Stimulated activated CD8-positive, alpha-beta memory T cell treated with anti-CD3 and anti-CD28 coated beads, Interleukin-7, amount 100 ng/mL, for 24 hours (primary cell): Measurements from ENCODE around the gene PDCD1.
"Not testable (repeated sequence)": the region's sequence is repeated elsewhere in the genome, so short reads cannot be mapped to it uniquely, and the experiment has no call there.

Experiments used
- DNase-seq: peaks from one replicate; pipeline ENCODE4 v3.0.0-alpha.2; 2020; ENCODE audit warnings: low read depth

PDCD1 gene

DNA sequence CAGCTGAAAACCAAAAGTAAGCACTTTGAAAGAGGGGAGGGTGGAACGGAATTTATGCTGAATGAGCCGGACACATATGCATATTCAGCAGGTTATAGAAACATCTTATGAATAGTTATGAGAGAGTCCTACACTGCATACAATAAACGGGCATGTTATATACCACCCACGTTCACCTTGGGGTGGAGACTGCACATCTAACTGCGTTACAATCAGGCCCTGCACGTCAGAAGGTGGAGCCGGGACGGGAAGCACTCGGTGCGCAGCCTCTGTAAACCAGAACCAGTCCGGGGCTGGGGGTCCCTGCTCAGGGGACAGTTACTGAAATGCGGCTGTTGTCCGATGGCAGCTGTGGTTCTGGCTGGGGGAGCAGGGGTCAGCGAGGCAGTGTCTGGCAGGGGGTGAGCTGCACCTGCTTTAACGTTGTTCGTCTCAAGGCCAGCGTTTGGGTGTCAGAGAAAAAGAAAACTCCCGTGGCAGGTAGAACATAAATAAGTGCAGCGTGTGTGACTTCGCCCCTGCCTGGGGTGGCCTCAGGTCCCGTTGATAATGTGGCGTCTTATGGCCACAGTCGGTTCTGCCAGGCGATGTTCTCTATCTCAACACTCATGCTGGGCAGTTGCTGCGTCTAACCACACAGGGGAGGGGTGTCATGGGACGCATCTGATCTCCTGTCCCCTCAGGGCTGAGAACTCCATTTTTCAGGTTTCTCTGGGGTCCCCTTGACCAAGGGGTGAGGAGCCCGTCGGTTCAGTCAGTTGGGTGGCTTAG lies 24.8 kb downstream of the PDCD1 start:
- not testable (repeated sequence) for DNase-seq

DNA sequence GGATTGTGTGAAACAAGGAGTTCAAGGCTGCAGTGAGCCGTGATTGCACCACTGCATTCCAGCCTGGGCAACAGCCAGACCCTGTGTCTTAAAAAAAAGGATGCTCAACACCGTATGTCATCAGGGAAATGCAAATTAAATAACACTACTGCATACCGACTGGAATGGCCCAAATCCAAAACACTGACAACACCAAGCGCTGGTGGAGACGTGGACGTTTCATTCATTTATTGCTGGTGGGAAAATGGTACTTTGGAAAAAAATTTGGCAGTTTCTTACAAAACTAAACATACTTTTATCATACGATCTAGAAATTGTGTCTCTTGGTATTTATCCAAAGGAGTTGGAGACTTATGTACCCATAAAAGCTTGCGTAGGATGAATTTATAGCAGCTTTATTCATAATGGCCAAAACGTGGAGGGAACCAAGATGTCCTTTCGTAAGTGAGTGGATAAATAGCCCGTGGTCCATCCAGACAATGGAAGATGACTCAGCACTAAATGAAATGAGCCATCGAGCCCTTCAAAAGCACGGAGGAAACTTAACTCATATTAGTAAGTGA lies 25.5 kb downstream of the PDCD1 start:
- no peak for DNase-seq

DNA sequence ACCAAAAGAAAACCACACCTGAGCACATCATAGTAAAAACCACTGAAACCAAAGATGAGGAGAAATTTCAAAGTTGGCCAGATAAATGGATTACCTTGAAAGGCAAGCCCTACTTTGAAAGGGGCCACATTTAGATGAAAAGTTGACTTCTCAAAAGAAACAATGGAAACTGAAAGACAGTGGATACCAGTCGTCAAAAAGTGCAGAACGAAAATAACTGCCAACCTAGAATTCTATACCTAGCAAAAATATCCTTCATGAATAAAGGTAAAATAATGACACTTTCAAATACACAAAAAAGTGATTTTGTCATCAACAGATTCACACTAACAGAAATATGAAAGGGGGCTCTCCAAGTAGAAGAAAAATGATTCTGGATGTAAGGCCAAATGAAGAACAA lies 31.3 kb downstream of the PDCD1 start:
- no peak for DNase-seq

DNA sequence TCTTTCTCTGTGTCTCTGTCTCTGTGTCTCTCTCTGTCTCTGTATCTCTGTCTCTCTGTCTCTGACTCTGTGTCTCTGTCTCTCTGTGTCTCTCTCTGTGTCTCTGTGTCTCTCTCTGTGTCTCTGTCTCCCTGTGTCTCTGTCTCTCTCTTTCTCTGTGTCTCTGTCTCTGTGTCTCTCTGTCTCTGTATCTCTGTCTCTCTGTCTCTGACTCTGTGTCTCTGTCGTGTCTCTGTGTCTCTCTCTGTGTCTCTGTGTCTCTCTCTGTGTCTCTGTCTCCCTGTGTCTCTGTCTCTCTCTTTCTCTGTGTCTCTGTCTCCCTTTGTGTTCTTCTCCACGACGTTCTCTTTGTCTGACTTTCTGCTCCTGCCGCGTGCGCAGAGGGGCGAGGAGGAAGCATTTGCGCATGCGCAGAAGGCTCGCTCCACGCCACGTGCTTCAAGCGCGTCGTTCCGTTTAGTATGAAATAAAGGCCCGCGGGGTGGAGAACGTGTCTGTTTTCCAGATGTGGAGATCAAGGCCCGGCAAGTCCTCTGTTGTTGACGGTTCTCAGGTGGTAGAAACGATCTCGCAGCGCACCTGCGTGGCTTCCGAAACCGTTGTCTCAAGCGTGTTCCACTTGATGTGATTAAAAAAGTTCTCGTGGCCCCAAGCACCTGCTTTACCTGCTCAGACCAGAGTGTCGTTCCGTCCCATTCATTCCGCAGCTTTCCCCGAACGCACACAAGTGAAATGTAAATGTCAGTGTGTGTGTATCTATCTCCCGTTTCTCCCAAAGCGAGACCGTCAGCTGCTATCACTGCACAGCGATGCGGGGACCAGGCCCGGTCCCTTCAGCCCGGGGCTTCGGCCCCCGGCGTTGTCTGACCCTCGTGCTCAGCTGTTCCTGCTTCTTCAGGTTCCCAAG lies 34.9 kb downstream of the PDCD1 start:
- DNase-seq = not testable (repeated sequence)

DNA sequence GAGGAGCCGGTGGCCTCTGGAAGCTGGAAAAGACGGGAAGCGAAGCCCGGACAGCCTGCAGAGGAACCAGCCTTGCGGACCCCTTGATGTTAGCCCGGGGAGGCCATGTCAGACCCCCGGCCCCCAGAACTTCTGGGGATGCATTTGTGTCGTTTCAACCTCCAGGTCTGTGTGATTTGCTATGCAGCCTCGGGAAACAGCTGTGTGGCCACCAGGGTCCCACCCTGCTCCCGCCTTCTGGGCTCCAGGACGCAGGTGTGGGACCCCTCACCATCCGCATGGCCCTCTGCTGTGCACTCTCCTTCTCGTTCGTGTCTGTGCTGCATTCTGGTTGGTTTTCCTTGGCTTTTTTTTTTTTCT lies 36.5 kb downstream of the PDCD1 start:
- DNase-seq = no peak

DNA sequence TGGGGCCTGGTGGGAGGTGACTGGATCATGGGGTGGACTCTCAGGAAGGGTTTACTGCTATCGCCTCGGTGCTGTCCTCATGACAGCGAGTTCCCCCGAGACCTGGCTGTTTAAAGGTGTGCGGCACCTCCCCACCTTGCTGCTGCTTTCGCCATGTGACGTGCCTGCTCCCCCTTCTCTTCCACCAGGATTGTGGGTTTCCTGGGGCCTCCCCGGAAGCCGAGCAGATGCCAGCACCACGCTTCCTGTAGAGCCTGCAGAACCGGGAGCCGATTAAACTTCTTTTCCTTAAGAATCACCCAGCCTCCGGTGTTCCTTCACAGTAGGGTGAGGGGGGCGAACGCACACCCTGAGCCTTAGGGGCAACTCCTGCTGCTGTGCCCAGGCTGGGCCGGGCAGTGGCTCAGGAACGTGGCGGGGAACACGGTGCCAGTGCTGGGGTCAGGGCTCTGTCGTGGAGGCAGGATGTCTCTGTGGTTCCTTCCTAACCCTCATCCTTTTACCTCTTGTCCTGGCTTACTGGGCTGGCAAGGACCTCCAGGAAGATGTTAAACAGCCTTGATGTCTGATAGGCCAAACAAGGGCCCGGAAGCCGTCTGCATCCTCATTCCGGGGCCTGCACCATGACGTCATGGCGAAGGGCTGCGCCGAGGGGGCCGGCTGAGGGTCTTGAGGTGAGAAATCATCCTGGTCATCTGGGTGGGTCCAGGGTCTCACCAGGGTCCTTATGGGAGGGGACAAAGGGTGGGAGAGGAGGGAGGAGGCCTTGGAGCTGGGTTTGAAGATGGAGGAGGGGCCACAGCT lies 37.0 kb downstream of the PDCD1 start:
- DNase-seq = no peak

DNA sequence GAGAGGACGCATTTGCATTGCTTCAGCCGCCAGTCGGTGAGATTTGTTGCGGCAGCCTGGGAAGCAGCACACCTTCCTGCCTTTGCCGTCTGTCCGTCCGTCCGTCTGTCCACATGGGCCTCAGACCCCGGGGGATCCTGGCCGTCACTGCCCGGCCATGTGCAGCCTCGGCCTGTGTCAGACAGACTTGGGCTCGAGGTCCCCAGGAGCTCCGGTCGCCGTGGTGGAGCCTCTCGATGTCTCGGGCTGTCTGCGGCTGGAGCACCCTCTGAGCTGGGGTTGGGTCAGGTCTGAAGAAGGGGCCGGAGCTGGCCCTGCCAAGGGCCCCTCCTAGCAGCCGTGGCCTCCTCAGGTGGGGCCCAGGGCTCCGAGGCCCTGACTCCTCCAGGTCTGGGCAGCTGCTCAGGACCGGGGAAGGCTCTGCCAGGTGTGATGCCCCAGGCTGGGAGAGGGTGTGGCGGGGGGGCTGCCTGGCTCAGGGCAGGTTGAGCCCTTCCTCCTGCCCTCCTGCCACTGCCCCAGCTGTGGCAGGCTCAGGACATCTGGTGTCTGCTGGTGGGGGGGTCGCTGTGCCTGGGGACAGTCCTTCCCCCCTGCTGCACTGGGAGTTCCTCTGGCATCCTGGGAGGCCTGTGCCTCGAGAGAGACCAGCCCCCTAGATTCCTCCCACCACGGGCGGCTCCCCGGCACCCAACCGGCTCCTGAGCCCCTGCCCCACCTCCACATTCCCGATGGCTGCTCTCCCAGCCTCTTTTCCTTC lies 37.9 kb downstream of the PDCD1 start:
- DNase-seq = no peak

DNA sequence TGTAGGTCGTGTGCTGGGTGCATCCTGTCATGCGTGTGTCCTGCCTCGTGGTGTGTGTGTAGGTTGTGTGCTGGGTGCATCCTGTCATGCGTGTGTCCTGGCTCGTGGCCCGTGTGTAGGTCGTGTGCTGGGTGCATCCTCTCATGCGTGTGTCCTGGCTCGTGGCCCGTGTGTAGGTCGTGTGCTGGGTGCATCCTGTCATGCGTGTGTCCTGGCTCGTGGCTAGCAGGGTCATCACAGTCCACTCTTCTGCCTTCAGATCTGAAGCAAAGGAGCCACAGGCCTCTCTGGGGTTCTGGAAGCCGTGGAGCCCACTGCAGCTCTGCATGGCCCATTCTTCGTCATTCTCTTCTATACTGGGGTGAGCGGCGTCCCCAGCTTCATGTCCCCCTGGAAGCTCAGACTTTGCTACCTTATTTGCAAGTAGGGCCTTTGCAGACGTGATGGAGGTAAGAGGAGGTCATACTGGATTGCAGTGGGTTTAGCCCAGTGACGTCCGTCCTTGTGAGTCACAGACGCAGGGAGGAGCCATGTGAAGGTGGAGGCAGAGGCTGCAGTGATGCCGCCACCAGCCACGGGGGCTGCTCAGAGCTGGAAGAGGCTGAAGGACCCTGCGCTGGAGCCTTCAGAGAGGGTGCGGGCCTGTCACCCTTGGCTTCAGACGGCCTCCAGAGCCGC lies 38.6 kb downstream of the PDCD1 start:
- not testable (repeated sequence) for DNase-seq

DNA sequence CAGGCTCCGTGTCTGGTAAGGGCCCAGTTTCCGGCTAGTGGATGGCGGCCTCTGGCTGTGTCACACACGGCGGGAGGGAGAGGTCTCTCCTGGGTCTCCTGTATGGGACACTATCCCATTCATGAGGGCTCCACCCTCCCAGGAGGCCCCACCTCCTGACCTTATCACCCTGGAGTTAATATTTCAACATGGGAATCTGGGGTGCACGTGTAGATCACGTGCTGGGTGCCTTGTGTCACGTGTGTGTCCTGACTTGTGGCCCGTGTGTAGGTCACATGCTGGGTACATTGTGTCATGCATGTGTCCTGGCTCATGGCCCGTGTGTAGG lies 39.8 kb downstream of the PDCD1 start:
- DNase-seq = no peak

DNA sequence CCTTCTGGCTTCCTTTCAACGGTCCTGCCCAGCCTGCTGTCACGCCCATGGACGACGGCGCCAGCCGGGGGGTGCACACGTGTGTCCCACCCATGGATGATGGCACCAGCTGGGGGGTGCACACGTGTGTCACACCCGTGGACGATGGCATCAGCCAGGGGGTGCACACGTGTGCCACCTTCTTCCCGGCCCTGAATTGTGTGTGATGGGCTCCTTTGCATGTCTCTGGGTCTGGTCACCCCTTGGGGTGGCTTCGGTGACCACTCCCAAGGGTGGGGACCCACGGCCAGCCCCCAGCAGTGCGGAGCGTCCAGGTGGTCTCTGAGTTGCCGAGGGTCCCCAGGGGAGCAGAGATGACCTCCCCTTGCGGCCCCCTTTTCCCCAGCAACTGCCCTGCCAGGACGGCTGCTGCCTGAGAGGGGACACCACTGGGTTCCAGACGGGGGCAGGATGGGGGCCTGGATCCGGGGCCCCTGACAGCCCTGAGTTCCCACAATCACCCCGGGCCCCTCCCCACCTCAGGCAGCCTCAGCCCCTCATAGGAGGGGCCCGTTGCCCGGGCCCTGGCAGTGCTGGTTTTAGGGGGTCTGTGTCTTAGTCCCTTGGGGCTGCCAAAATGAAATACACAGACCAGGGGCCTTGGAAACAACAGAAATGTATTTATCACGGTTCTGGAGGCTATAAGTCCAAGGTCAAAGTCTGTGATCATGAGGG lies 40.3 kb downstream of the PDCD1 start:
- DNase-seq = no peak

DNA sequence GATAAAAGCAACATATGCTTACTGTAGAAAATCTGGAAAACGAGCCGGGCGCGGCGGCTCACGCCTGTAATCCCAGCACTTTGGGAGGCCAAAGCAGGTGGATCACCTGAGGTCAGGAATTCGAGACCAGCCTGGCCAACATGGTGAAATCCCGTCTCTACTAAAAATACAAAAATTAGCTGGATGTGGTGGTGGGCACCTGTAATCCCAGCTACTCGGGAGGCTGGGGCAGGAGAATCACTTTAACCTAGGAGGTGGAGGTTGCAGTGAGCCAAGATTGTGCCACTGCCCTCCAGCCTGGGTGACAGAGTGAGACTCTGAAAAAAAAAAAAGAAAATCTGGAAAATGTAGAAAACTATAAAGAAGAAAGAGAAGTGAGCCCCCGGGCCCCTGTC lies 40.9 kb downstream of the PDCD1 start:
- DNase-seq = not testable (repeated sequence)

DNA sequence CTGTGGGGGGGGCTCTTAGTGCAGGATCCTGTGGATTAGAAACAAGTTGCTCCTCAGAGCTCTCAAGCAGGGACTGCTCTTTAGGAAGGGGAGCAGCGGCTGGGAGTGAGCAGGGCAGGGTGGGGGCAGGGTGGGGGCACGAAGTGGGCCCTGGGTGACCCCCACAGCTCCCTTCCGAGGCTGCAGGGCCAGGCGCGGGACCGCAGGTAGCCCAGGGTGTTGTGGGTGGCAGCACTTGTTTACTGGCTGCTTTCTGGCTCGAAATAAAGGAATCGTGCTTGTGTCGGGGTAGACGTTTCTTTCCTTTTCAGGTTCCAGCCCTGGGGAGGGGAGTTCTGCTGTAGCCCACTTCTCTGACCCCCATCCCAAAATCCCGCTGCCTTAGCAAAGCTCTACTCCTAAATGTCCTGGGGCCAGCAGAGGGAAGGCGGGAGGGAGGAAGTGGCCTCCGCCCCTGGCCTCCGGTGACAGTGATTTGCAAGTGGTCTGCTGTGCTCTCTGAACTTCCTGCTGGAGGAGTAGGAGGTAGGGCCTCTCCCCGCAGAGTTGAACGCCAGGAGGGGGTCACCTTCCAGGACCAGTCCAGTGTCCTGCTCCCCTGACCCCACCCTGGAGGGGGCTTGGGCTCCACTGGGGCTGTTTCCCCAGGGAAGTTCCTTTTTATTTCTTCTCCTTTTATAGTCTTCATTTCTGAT lies 41.4 kb downstream of the PDCD1 start:
- no peak for DNase-seq

DNA sequence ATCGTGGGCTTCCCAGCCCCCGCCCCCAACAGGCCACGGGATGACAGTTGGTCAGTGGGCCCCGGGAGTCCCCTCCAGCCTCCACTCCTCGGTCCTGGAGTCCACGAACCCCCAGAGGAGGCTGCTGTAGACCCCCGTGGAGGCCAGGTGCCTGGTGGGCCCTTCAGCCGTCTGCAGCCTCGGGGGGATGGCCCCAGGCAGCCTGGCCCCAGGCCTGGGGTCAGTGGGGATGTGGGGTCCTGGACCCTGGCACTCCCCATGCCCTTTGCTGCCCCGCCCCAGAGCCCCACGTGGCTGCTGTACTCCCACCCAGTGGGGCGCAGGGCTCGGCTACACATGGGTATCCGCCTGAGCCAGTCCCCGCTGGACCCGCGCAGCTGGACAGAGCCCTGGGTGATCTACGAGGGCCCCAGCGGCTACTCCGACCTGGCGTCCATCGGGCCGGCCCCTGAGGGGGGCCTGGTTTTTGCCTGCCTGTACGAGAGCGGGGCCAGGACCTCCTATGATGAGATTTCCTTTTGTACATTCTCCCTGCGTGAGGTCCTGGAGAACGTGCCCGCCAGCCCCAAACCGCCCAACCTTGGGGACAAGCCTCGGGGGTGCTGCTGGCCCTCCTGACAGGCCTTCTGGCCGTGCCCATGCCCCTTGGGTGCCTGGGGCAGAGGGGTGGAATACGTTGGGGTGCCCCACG lies 42.1 kb downstream of the PDCD1 start:
- DNase-seq = no peak

DNA sequence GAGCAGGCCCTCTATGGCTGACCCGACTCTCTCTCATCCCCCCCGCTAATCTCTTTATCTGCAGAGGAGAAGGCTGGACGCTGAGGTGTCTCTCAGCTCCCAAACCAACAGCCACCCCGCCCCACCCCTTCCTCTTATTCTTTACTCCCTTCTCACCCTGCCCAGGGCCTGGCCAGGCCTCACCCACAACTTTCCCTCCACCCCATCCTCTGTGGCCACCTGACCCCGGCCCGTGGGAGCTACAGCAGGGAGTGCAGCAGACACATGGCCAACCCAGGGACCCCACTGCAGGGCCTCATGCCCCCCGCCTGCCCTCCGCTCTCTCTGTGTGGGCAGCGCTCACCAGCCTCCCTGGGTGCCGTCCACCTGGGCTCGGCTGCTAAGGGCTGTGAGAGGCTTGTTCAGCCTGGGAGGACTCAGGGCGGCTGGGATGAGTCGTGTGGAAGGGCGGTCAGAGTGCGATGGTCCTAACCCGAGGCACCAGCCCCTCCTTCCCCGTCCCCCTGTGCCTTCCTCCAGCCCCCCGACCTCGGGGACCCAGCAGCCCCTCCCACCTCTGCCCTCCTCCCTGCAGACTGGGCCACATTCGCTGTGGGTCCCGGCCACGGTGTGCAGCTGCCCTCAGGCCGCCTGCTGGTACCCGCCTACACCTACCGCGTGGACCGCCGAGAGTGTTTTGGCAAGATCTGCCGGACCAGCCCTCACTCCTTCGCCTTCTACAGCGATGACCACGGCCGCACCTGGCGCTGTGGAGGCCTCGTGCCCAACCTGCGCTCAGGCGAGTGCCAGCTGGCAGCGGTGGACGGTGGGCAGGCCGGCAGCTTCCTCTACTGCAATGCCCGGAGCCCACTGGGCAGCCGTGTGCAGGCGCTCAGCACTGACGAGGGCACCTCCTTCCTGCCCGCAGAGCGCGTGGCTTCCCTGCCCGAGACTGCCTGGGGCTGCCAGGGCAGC lies 42.9 kb downstream of the PDCD1 start:
- DNase-seq = no peak

DNA sequence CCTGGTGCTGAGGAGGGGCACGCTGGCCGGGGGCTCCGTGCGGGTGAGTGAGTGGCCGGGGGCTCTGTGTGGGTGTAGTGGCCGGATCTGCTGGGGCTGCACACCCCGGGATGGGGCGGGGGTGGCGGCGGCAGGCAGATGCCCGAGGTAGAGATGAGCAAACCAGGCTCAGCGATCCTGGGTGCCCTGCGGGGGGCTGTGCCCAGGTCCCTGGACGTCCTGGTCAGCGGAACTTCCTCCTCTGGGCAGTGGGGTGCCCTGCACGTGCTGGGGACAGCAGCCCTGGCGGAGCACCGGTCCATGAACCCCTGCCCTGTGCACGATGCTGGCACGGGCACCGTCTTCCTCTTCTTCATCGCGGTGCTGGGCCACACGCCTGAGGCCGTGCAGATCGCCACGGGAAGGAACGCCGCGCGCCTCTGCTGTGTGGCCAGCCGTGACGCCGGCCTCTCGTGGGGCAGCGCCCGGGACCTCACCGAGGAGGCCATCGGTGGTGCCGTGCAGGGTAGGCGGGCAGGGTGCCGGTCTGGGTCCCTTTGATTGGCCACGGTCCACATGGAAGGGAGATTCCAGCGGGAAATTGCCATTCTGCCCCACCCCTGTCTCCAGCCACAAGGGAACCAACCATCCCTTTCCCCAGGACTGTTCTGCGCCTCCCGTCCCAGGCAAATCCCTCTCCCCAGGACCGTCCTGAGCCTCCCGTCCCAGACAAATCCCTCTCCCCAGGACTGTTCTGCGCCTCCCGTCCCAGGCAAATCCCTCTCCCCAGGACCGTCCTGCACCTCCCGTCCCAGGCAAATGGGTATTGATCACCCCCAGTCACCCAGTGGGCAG lies 43.8 kb downstream of the PDCD1 start:
- DNase-seq = no peak

DNA sequence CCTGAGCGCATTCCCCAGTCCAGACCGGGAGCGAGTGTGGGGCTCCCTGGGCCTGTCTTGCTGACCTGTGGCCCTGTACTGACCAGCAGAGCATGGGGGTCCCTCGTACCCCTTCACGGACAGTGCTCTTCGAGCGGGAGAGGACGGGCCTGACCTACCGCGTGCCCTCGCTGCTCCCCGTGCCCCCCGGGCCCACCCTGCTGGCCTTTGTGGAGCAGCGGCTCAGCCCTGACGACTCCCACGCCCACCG lies 44.4 kb downstream of the PDCD1 start:
- DNase-seq = no peak

DNA sequence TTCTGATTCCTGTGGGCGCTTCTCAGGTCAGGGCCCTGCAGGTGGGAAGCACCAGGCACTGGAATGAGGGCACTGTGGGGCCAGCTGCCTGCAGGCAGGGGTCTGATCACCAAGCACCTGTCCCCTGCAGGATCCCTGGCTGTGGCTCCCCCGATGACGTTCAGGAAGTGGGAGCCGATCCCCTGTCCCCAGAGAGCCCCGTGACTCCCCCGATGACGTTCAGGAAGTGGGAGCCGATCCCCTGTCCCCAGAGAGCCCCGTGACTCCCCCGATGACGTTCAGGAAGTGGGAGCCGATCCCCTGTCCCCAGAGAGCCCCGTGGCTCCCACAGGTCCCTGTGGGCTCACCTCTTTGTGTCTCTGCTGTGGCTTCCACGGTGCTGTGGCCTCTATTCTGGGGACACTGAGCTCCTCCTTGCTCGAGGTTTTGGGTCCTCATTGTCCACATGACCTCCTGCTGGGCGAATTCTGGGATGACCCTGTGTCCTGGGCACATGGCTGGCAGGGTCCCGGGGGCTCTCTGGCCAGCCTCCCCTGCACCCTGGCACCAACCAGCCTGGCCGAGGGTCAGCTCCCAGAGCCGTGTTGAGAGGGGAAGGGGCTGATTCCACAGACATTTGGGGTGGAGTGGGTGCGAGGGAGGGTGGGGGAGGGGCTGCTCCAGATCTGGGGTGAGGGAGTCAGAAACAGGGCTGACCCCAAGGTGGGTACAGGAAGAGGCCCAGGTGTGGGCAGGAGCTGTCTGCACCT lies 44.9 kb downstream of the PDCD1 start:
- no peak for DNase-seq
